Sigmoid colon (tissue), 4 donors: Measurements from ENCODE around the gene GPR137B.

Experiments used
- CTCF ChIP-seq, 4 experiments: fragments of 450-650 bp in 3 of 4; fragments of 200-600 bp in 1 of 4; IDR thresholded peaks; one replicate each; pipeline ENCODE4 v1.5.1; 2016 to 2019; ENCODE audit warnings: antibody characterized with exemption in 4 of 4, mild to moderate bottlenecking in 3 of 4, moderate library complexity in 2 of 4
- EP300 ChIP-seq, 4 donors: sonication (generic); formaldehyde crosslinking; IDR thresholded peaks; one replicate each; pipeline ENCODE4 v1.6.1; 2017; ENCODE audit warnings: antibody characterized with exemption in 4 of 4
- POLR2A ChIP-seq, 2 donors: fragments of 450-650 bp; IDR thresholded peaks; one replicate each; pipeline ENCODE4 v1.6.1; 2016; ENCODE audit warnings: antibody characterized with exemption in 2 of 2, mild to moderate bottlenecking in 2 of 2, moderate library complexity in 2 of 2
- POLR2AphosphoS5 ChIP-seq, 4 donors: sonication (generic); formaldehyde crosslinking; IDR thresholded peaks; one replicate each; pipeline ENCODE4 v1.6.1; 2017; ENCODE audit warnings: antibody characterized with exemption in 4 of 4

- TF ChIP-seq CTCF (IDR thresholded peaks at IDR 0.05) (no peak), POLR2A (IDR thresholded peaks at IDR 0.05) (no peak), POLR2AphosphoS5 (IDR thresholded peaks at IDR 0.05) (no peak), EP300 (IDR thresholded peaks at IDR 0.05) (no peak)
Observed at GRCh38 chr1:236185687-236186086, 43.3 kb downstream of the GPR137B start.
